K562 (cell line): Measurements from ENCODE around the gene GNG3. TPM values are rescaled to one million over a fixed set of nuclear protein-coding genes. Genes with fewer than 3 reads are reported as not detected.

ENCODE experiments used
- DDX20 ChIP-seq: fragments of 450-650 bp; IDR thresholded peaks from 2 replicates; pipeline ENCODE4 v1.6.1; 2016; ENCODE audit warnings: missing genetic modification characterization, low read depth, mild to moderate bottlenecking, missing compliant biosample characterization, moderate library complexity
- GTF2F1 ChIP-seq: IDR thresholded peaks from 2 replicates; pipeline ENCODE4 v1.6.1; 2011; ENCODE audit warnings: low read depth, low read length, improper control_type of control experiment
- HNRNPLL ChIP-seq: fragments of 200-400 bp; formaldehyde crosslinking; IDR thresholded peaks from 2 replicates; pipeline ENCODE4 v1.6.1; 2017; ENCODE audit warnings: low read length, low read depth, mild to moderate bottlenecking; ENCODE audit not compliant: poor library complexity, severe bottlenecking
- KLF10 ChIP-seq: fragments of 250-450 bp; sonication (Bioruptor Pico); IDR thresholded peaks from 2 replicates; pipeline ENCODE4 v1.6.1; 2021; ENCODE audit warnings: matching md5 sums
- MAFG ChIP-seq: fragments of 450-650 bp; conservative IDR thresholded peaks from 2 replicates; pipeline ENCODE4 v1.6.1; 2016; ENCODE audit warnings: missing genetic modification characterization, missing compliant biosample characterization
- NELFE ChIP-seq: IDR thresholded peaks from 2 replicates; pipeline ENCODE4 v1.6.1; 2011; ENCODE audit warnings: mild to moderate bottlenecking; ENCODE audit not compliant: insufficient read depth, insufficient read length
- NFXL1 ChIP-seq: fragments of 450-650 bp; formaldehyde crosslinking; IDR thresholded peaks from 2 replicates; pipeline ENCODE4 v1.4.0; 2021; ENCODE audit warnings: mild to moderate bottlenecking
- POLR2AphosphoS5 ChIP-seq: IDR thresholded peaks from 2 replicates; pipeline ENCODE4 v1.6.1; 2011; ENCODE audit warnings: mild to moderate bottlenecking, low read depth, low read length, moderate library complexity; ENCODE audit not compliant: control insufficient read depth, insufficient read depth
- RBBP5 ChIP-seq: fragments of 200-600 bp; sonication (generic); IDR thresholded peaks from 2 replicates; pipeline ENCODE4 v1.6.1; 2012; ENCODE audit warnings: borderline replicate concordance, mild to moderate bottlenecking, low read length, control low read depth, inconsistent platforms; ENCODE audit not compliant: insufficient read depth, poor library complexity, severe bottlenecking
- RNF2 ChIP-seq: sonication (generic); IDR thresholded peaks from 2 replicates; pipeline ENCODE4 v1.6.1; 2016
- SREBF2 ChIP-seq: sonication (generic); formaldehyde crosslinking; IDR thresholded peaks from 2 replicates; pipeline ENCODE4 v1.4.0; 2020; ENCODE audit warnings: mild to moderate bottlenecking, missing genetic modification reagents
- ZFP1 ChIP-seq: fragments of 450-650 bp; formaldehyde crosslinking; IDR thresholded peaks from 2 replicates; pipeline ENCODE4 v1.4.0; 2020; ENCODE audit warnings: mild to moderate bottlenecking, mixed read lengths
- ZNF507 ChIP-seq: conservative IDR thresholded peaks from 2 replicates; pipeline ENCODE4 v1.6.1; 2017; ENCODE audit warnings: missing genetic modification characterization, missing compliant biosample characterization
- ZNF584 ChIP-seq: fragments of 200-800 bp; sonication (Bioruptor generic); IDR thresholded peaks from 2 replicates; pipeline ENCODE4 v1.6.1; 2016; ENCODE audit warnings: low read depth, mild to moderate bottlenecking, missing genetic modification characterization, missing compliant biosample characterization
- polyA plus RNA-seq, 8 experiments: library from polyadenylated mRNA; depleted of rRNA in 4 of 8; stranded (reverse) in 5 of 8; unstranded in 3 of 8; fragments of >200 nt; fragmentation: Nextera tagmentation in 2 of 8; fragmentation: Illumina TruSeq in 1 of 8; extraction: Ambion mirVana in 2 of 8; extraction: Trizol in 1 of 8; gene quantifications; 2 replicates each; pipeline versions ENCODE4 v1.2.1 to v1.2.3, GENCODE V29; 2011 to 2014; ENCODE audit warnings: inconsistent platforms in 1 of 8, missing spikeins in 1 of 8
- total RNA-seq, 7 experiments: library from RNA; depleted of rRNA in 6 of 7; stranded (reverse); fragments of >200 nt in 6 of 7; fragmentation: Illumina TruSeq in 2 of 7; extraction: Trizol in 2 of 7; gene quantifications; 2 replicates each; pipeline versions ENCODE4 v1.2.1 to v1.2.3, GENCODE V29; 2011 to 2021; ENCODE audit warnings: low replicate concordance in 1 of 7
- TF ChIP-seq, protein P1 (sequence below): fragments of 250-450 bp; sonication (Bioruptor Pico); IDR thresholded peaks from 2 replicates; pipeline ENCODE4 v1.8.0; 2021; ENCODE audit warnings: moderate library complexity, mild to moderate bottlenecking, inconsistent platforms
- TF ChIP-seq, protein P2 (sequence below): sonication (generic); formaldehyde crosslinking; IDR thresholded peaks from 2 replicates; pipeline ENCODE4 v1.8.0; 2023; ENCODE audit warnings: mild to moderate bottlenecking, missing genetic modification reagents
- TF ChIP-seq, protein P3 (sequence below): IDR thresholded peaks from 2 replicates; pipeline ENCODE4 v1.6.1; 2016; ENCODE audit warnings: missing genetic modification characterization, missing compliant biosample characterization
- TF ChIP-seq, protein P4 (sequence below): sonication (generic); formaldehyde crosslinking; IDR thresholded peaks from 2 replicates; pipeline ENCODE4 v1.8.1; 2023; ENCODE audit warnings: mild to moderate bottlenecking, missing genetic modification reagents, moderate library complexity
- TF ChIP-seq, protein P5 (sequence below): fragments of 250-450 bp; sonication (Bioruptor Pico); IDR thresholded peaks from 2 replicates; pipeline ENCODE4 v1.8.0; 2022; ENCODE audit warnings: inconsistent platforms
- TF ChIP-seq, protein P6 (sequence below): fragments of 250-450 bp; sonication (Bioruptor Pico); IDR thresholded peaks from 2 replicates; pipeline ENCODE4 v1.8.0; 2021; ENCODE audit warnings: mild to moderate bottlenecking, moderate library complexity

Gene GNG3
- total and polyA plus RNA-seq, 9 of the 15 experiments (the other 6 are each of a cell fraction or from before 2014, with no cell fraction given): 0.07 TPM; not detected in 8

DNA sequence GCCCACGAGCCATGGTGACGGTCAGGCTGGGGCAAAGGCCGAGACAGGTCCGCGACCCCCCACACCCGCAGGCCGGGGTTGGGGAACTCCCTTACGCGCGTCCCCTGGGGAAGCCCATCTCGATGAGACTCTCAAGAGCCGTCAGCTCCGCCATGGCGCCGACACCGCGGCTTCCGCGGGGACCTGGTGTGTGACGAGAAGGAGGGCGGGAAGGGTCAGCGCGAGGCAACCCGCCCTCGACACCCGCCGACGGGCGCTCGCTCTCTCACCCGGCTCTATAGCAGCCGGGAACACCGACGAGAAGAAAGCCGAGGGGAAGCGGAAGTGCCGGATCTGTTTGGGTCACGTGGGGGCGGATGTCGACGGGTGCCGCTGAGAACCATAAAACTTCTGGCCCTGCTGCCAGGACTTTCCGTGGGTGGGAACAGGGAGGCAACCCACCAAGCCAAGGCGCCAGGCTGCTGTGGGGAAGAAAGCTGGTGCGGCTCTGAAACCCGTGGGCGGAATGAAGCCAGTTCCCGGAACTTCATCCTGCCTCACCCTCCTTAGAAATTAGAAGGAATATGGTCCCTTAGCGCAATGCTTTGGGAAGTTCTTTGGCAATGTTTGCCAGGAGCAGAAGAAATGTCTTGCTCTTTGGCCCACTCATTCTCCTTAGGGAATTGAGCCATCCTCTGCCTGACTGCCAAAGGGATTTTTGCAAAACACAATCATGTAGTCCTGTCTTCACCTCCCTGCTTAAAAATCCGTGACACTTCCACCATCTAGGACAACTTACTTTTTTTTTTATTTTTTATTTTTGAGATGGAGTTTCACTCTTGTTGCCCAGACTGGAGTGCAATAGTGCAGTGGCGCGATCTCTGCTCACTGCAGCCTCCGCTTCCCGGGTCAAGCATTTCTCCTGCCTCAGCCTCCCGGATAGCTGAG is 28.4 kb upstream of the GNG3 start, which contains the start of gene UBXN1 (continued):
- TF ChIP-seq, protein P1, sequence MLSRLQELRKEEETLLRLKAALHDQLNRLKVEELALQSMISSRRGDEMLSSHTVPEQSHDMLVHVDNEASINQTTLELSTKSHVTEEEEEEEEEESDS (CRISPR knock-in tag): no peak
- TF ChIP-seq RNF2 (no peak; the same call in 1 of the 2 replicates), DDX20 (tag) (no peak), POLR2AphosphoS5 (peak; percentile 75), GTF2F1 (no peak), ZFP1 (CRISPR knock-in tag) (no peak), NFXL1 (CRISPR knock-in tag) (no peak), NELFE (no peak), ZNF584 (no peak), RBBP5 (peak; percentile 99), SREBF2 (CRISPR knock-in tag) (peak; percentile 92), MAFG (no peak), ZNF507 (tag) (no peak), HNRNPLL (no peak), KLF10 (CRISPR knock-in tag) (no peak)
- TF ChIP-seq, protein P2, sequence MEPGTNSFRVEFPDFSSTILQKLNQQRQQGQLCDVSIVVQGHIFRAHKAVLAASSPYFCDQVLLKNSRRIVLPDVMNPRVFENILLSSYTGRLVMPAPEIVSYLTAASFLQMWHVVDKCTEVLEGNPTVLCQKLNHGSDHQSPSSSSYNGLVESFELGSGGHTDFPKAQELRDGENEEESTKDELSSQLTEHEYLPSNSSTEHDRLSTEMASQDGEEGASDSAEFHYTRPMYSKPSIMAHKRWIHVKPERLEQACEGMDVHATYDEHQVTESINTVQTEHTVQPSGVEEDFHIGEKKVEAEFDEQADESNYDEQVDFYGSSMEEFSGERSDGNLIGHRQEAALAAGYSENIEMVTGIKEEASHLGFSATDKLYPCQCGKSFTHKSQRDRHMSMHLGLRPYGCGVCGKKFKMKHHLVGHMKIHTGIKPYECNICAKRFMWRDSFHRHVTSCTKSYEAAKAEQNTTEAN: no peak
- TF ChIP-seq, protein P3, sequence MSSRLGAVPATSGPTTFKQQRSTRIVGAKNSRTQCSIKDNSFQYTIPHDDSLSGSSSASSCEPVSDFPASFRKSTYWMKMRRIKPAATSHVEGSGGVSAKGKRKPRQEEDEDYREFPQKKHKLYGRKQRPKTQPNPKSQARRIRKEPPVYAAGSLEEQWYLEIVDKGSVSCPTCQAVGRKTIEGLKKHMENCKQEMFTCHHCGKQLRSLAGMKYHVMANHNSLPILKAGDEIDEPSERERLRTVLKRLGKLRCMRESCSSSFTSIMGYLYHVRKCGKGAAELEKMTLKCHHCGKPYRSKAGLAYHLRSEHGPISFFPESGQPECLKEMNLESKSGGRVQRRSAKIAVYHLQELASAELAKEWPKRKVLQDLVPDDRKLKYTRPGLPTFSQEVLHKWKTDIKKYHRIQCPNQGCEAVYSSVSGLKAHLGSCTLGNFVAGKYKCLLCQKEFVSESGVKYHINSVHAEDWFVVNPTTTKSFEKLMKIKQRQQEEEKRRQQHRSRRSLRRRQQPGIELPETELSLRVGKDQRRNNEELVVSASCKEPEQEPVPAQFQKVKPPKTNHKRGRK (tag): no peak
- TF ChIP-seq, protein P4, sequence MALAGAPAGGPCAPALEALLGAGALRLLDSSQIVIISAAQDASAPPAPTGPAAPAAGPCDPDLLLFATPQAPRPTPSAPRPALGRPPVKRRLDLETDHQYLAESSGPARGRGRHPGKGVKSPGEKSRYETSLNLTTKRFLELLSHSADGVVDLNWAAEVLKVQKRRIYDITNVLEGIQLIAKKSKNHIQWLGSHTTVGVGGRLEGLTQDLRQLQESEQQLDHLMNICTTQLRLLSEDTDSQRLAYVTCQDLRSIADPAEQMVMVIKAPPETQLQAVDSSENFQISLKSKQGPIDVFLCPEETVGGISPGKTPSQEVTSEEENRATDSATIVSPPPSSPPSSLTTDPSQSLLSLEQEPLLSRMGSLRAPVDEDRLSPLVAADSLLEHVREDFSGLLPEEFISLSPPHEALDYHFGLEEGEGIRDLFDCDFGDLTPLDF (CRISPR knock-in tag): no peak; the same call in 1 of the 2 replicates
- TF ChIP-seq, protein P5, sequence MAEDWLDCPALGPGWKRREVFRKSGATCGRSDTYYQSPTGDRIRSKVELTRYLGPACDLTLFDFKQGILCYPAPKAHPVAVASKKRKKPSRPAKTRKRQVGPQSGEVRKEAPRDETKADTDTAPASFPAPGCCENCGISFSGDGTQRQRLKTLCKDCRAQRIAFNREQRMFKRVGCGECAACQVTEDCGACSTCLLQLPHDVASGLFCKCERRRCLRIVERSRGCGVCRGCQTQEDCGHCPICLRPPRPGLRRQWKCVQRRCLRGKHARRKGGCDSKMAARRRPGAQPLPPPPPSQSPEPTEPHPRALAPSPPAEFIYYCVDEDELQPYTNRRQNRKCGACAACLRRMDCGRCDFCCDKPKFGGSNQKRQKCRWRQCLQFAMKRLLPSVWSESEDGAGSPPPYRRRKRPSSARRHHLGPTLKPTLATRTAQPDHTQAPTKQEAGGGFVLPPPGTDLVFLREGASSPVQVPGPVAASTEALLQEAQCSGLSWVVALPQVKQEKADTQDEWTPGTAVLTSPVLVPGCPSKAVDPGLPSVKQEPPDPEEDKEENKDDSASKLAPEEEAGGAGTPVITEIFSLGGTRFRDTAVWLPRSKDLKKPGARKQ: no peak
- TF ChIP-seq, protein P6, sequence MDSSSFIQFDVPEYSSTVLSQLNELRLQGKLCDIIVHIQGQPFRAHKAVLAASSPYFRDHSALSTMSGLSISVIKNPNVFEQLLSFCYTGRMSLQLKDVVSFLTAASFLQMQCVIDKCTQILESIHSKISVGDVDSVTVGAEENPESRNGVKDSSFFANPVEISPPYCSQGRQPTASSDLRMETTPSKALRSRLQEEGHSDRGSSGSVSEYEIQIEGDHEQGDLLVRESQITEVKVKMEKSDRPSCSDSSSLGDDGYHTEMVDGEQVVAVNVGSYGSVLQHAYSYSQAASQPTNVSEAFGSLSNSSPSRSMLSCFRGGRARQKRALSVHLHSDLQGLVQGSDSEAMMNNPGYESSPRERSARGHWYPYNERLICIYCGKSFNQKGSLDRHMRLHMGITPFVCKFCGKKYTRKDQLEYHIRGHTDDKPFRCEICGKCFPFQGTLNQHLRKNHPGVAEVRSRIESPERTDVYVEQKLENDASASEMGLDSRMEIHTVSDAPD (CRISPR knock-in tag): no peak
